Left lung (tissue), 14 donors: Measurements from ENCODE around the gene PROM2. TPM values are rescaled to one million over a fixed set of nuclear protein-coding genes. Genes with fewer than 3 reads are reported as not detected.

Source experiments
- ATAC-seq: fragments of 200-7000 bp; cut with Tn5 transposase; one replicate; pipeline ENCODE4 v1.9.1; 2020; ENCODE audit warnings: moderate library complexity
- DNase-seq, 4 donors: peaks; one replicate each; pipeline ENCODE4 v3.0.0-alpha.2; 2013 to 2020
- H3K27ac ChIP-seq, 2 donors: fragments of 200-600 bp; sonication (generic) in 1 of 2; one replicate each; pipeline versions ENCODE4 v1.5.0 to v1.8.0; 2020 to 2021
- H3K27me3 ChIP-seq, 2 donors: fragments of 200-600 bp; sonication (generic) in 1 of 2; one replicate each; pipeline versions ENCODE4 v1.5.0 to v1.8.0; 2020 to 2021
- H3K36me3 ChIP-seq, 2 donors: fragments of 200-600 bp; sonication (generic) in 1 of 2; one replicate each; pipeline versions ENCODE4 v1.5.0 to v1.8.0; 2020 to 2021
- H3K4me1 ChIP-seq, 2 donors: fragments of 200-600 bp; one replicate each; pipeline ENCODE4 v1.8.0; 2021
- H3K4me3 ChIP-seq, 2 donors: fragments of 200-600 bp; sonication (generic) in 1 of 2; one replicate each; pipeline versions ENCODE4 v1.5.0 to v1.8.0; 2020 to 2021; ENCODE audit warnings: mild to moderate bottlenecking in 1 of 2
- H3K9me3 ChIP-seq, 2 donors: fragments of 200-600 bp; sonication (generic) in 1 of 2; one replicate each; pipeline versions ENCODE4 v1.5.0 to v1.8.0; 2020 to 2021
- CTCF ChIP-seq, 2 donors: fragments of 200-600 bp; sonication (generic) in 1 of 2; IDR thresholded peaks; one replicate each; pipeline versions ENCODE4 v1.5.0 to v1.8.0; 2021; ENCODE audit warnings: antibody characterized with exemption in 2 of 2
- intact Hi-C, 2 donors: fragments of 100-400 bp; cut with DNase I; formaldehyde crosslinking; loops; one replicate each; pipeline versions ENCODE4 v1.11.2 to v1.14.2; 2022
- long read RNA-seq, 12 donors: library from polyadenylated mRNA in 2 of 12; unstranded in 2 of 12; transcript quantifications; one replicate each; pipeline ENCODE4 v2.0.0 and lab custom pipeline, GENCODE V29; 2019 to 2026
- polyA plus RNA-seq, 6 donors: library from polyadenylated mRNA; unstranded; fragments of 120-200 nt; gene quantifications; one replicate each; pipeline ENCODE4 v1.2.1, GENCODE V29; 2013; ENCODE audit not compliant: insufficient read length in 6 of 6
- total RNA-seq, 2 donors: library from RNA; stranded (reverse); fragmentation: NEBNext Ultra II Directional; extraction: Animal tissue kit (Norgen Biotek cat#: 25700); gene quantifications; one replicate each; pipeline ENCODE4 v1.2.1, GENCODE V29; 2021
- donor health status: DM: no; HTN: yes; CAD: no.
- donor health status: DM: no; HTN: no; CAD: no.

The PROM2 gene
- 10 to 100 TPM in 1 of 2 donors, 1 to 10 TPM in 1; 5.6 to 16.4 TPM for total RNA-seq
- polyA plus RNA-seq = 10 to 100 TPM in 5 of 6 donors, 1 to 10 TPM in 1; 9.9 to 15.9 (median 15.3) TPM
- long read RNA-seq, donor 1, partial matches to known transcripts = 0 of 1 reads
- long read RNA-seq, donor 1, other reads (novel, unspliced or antisense) = 0 of 1 reads
- long read RNA-seq, donor 2, partial matches to known transcripts = 0 of 1 reads
- long read RNA-seq, donor 2, other reads (novel, unspliced or antisense) = 0 of 1 reads
- long read RNA-seq, donor 3, full-length matches to known transcripts = 1 of 1 reads
- long read RNA-seq, donor 3, partial matches to known transcripts = 0 of 1 reads
- long read RNA-seq, donor 3, other reads (novel, unspliced or antisense) = 0 of 1 reads
- long read RNA-seq, donor 4, partial matches to known transcripts = 1 of 2 reads
- long read RNA-seq, donor 4, other reads (novel, unspliced or antisense) = 0 of 2 reads
- long read RNA-seq, donor 5, partial matches to known transcripts = 5 of 5 reads
- long read RNA-seq, donor 5, other reads (novel, unspliced or antisense) = 0 of 5 reads
- long read RNA-seq, donor 6, full-length matches to known transcripts = 2 of 2 reads
- long read RNA-seq, donor 6, partial matches to known transcripts = 0 of 2 reads
- long read RNA-seq, donor 6, other reads (novel, unspliced or antisense) = 0 of 2 reads
- long read RNA-seq, donor 7 = 0 reads
- long read RNA-seq, donor 8 = 0 reads
- long read RNA-seq, donor 9 = 0 reads
- long read RNA-seq, donor 10 = 0 reads
- long read RNA-seq, donor 11 = 0 reads
- long read RNA-seq, donor 12, partial matches to known transcripts = 0 of 1 reads
- long read RNA-seq, donor 12, other reads (novel, unspliced or antisense) = 0 of 1 reads

- no peaks in the 10 kb centered on the region for H3K27me3 ChIP-seq
- no peaks in the 10 kb centered on the region for H3K36me3 ChIP-seq
- H3K27ac ChIP-seq = no peak within 1 kb of the TSS
- no peaks in the 10 kb centered on the region for H3K9me3 ChIP-seq
- no peak for TF ChIP-seq CTCF (IDR thresholded peaks at IDR 0.05)
- peak; percentile 96 for ATAC-seq
- DNase-seq = peak in 3 of 4 donors; percentile 81 to 86 (median 84)
- intact Hi-C loops = no loop called here
- peak within 1 kb of the TSS in 1 of 2 donors; percentile 4 for H3K4me3 ChIP-seq
- no peaks in the 10 kb centered on the region for H3K4me1 ChIP-seq
Measured at GRCh38 chr2:95274291-95275150, at the start of gene PROM2. Gene PROM2 (plus strand): TSS chr2:95274449. CDS start chr2:95274586, 137 bp downstream.

- ATAC-seq (no peak), DNase-seq (no peak)
- intact Hi-C loops = no loop called here
- H3K9me3 ChIP-seq = peaks cover 0 to 69% of the 10 kb centered on the region in 2 donors
- no peak for TF ChIP-seq CTCF (IDR thresholded peaks at IDR 0.05)
- H3K36me3 ChIP-seq = peaks cover 0 to 30% of the 10 kb centered on the region in 2 donors
- H3K4me1 ChIP-seq = no peaks in the 10 kb centered on the region
- no peaks in the 10 kb centered on the region for H3K27me3 ChIP-seq
- no peak overlapping the region for H3K27ac ChIP-seq
- H3K4me3 ChIP-seq = no peak overlapping the region
Measured at GRCh38 chr2:95225658-95226057, 48.6 kb upstream of the PROM2 start.

GRCh38 chr2:95231723-95232122, 42.5 kb upstream of the PROM2 start:
- Histone ChIP-seq H3K9me3 (peaks cover 0 to 17% of the 10 kb centered on the region in 2 donors), H3K36me3 (no peaks in the 10 kb centered on the region), H3K27me3 (no peaks in the 10 kb centered on the region), H3K4me3 (no peak overlapping the region), H3K27ac (no peak overlapping the region), H3K4me1 (no peaks in the 10 kb centered on the region)
- DNase-seq = peak in 2 of 4 donors; percentile 38 to 41
- ATAC-seq = peak; percentile 91
- intact Hi-C loops = no loop called here
- peak; percentile 62 to 65 for TF ChIP-seq CTCF (IDR thresholded peaks at IDR 0.05)

- DNase-seq (no peak), ATAC-seq (peak; percentile 50)
- Histone ChIP-seq H3K27ac (no peak overlapping the region), H3K9me3 (peaks cover 0 to 15% of the 10 kb centered on the region in 2 donors), H3K36me3 (no peaks in the 10 kb centered on the region), H3K27me3 (no peaks in the 10 kb centered on the region), H3K4me1 (no peaks in the 10 kb centered on the region), H3K4me3 (no peak overlapping the region)
- no peak for TF ChIP-seq CTCF (IDR thresholded peaks at IDR 0.05)
- intact Hi-C loops = no loop called here
Measured at GRCh38 chr2:95232232-95232631, 42.0 kb upstream of the PROM2 start.
